GM19467 (cell line): ENCODE data around the gene SERTAD2.

ENCODE experiments used
- ATAC-seq: cut with Tn5 transposase; IDR thresholded peaks from one replicate; pipeline ENCODE4 v1.9.1; 2021; ENCODE audit warnings: mild to moderate bottlenecking, moderate library complexity; ENCODE audit not compliant: unreplicated experiment

SERTAD2 gene

GRCh38 chr2:64649626-64650025 is 4.1 kb downstream of the SERTAD2 start:
- no peak for ATAC-seq

GRCh38 chr2:64649013-64649484 is 4.7 kb downstream of the SERTAD2 start:
- ATAC-seq, result no peak

GRCh38 chr2:64646007-64646880 is 7.5 kb downstream of the SERTAD2 start:
- ATAC-seq, result no peak

GRCh38 chr2:64644458-64645382 is 9.0 kb downstream of the SERTAD2 start:
- ATAC-seq, result peak; percentile 47

GRCh38 chr2:64643838-64644457 is 9.8 kb downstream of the SERTAD2 start:
- ATAC-seq, result no peak

- no peak for ATAC-seq
Observed at GRCh38 chr2:64641599-64641998, 12.1 kb downstream of the SERTAD2 start.

- no peak for ATAC-seq
Observed at GRCh38 chr2:64640153-64641044, 13.3 kb downstream of the SERTAD2 start.

GRCh38 chr2:64639691-64640090 is 14.0 kb downstream of the SERTAD2 start:
- ATAC-seq, result no peak

- no peak for ATAC-seq
Observed at GRCh38 chr2:64638502-64639120, 15.1 kb downstream of the SERTAD2 start.

GRCh38 chr2:64637931-64638330 is 15.8 kb downstream of the SERTAD2 start:
- ATAC-seq, result no peak

GRCh38 chr2:64637000-64637635 is 16.6 kb downstream of the SERTAD2 start:
- peak; percentile 38 for ATAC-seq

- ATAC-seq, result peak; percentile 62
Observed at GRCh38 chr2:64635976-64636911, 17.5 kb downstream of the SERTAD2 start.

GRCh38 chr2:64634345-64635267 is 19.1 kb downstream of the SERTAD2 start:
- ATAC-seq, result no peak

GRCh38 chr2:64632835-64633819 is 20.6 kb downstream of the SERTAD2 start:
- ATAC-seq, result no peak

GRCh38 chr2:64631771-64632170 is 21.9 kb downstream of the SERTAD2 start:
- no peak for ATAC-seq

- ATAC-seq, result no peak
Observed at GRCh38 chr2:64630752-64631151, 23.0 kb downstream of the SERTAD2 start.
